ENCODE measurements around the gene SFT2D3.

GRCh38 chr2:127675331-127676261, 25.7 kb upstream of the SFT2D3 start, which contains the start of gene LIMS2:
- peak; percentile 62 to 72 for TF ChIP-seq RAD21 (IDR thresholded peaks at IDR 0.05)
- TF ChIP-seq, protein P1, sequence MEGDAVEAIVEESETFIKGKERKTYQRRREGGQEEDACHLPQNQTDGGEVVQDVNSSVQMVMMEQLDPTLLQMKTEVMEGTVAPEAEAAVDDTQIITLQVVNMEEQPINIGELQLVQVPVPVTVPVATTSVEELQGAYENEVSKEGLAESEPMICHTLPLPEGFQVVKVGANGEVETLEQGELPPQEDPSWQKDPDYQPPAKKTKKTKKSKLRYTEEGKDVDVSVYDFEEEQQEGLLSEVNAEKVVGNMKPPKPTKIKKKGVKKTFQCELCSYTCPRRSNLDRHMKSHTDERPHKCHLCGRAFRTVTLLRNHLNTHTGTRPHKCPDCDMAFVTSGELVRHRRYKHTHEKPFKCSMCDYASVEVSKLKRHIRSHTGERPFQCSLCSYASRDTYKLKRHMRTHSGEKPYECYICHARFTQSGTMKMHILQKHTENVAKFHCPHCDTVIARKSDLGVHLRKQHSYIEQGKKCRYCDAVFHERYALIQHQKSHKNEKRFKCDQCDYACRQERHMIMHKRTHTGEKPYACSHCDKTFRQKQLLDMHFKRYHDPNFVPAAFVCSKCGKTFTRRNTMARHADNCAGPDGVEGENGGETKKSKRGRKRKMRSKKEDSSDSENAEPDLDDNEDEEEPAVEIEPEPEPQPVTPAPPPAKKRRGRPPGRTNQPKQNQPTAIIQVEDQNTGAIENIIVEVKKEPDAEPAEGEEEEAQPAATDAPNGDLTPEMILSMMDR (IDR thresholded peaks at IDR 0.05; ENCODE audit: low read depth, low read length, missing input control): peak; percentile 34
- TF ChIP-seq SP1 (IDR thresholded peaks at IDR 0.05): no peak
- TF ChIP-seq TAF1 (conservative IDR thresholded peaks at IDR 0.05): no peak
- no peak for TF ChIP-seq EGR1 (IDR thresholded peaks at IDR 0.05; ENCODE audit: low read depth in 2 of 2)
- TF ChIP-seq, protein P2, sequence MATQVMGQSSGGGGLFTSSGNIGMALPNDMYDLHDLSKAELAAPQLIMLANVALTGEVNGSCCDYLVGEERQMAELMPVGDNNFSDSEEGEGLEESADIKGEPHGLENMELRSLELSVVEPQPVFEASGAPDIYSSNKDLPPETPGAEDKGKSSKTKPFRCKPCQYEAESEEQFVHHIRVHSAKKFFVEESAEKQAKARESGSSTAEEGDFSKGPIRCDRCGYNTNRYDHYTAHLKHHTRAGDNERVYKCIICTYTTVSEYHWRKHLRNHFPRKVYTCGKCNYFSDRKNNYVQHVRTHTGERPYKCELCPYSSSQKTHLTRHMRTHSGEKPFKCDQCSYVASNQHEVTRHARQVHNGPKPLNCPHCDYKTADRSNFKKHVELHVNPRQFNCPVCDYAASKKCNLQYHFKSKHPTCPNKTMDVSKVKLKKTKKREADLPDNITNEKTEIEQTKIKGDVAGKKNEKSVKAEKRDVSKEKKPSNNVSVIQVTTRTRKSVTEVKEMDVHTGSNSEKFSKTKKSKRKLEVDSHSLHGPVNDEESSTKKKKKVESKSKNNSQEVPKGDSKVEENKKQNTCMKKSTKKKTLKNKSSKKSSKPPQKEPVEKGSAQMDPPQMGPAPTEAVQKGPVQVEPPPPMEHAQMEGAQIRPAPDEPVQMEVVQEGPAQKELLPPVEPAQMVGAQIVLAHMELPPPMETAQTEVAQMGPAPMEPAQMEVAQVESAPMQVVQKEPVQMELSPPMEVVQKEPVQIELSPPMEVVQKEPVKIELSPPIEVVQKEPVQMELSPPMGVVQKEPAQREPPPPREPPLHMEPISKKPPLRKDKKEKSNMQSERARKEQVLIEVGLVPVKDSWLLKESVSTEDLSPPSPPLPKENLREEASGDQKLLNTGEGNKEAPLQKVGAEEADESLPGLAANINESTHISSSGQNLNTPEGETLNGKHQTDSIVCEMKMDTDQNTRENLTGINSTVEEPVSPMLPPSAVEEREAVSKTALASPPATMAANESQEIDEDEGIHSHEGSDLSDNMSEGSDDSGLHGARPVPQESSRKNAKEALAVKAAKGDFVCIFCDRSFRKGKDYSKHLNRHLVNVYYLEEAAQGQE (IDR thresholded peaks at IDR 0.05): no peak
- TF ChIP-seq RXRA (IDR thresholded peaks at IDR 0.05): no peak
- no peak for TF ChIP-seq JUND (IDR thresholded peaks at IDR 0.05)
